Activated CD4-positive, alpha-beta T cell treated with anti-CD3 and anti-CD28 coated beads, Interleukin-2, amount 50 U/mL, for 16 hours (primary cell): Measurements from ENCODE around the gene GRM8.
"Not testable (repeated sequence)": the region's sequence is repeated elsewhere in the genome, so short reads cannot be mapped to it uniquely, and the experiment has no call there.

Experiments
- DNase-seq: peaks from one replicate; pipeline ENCODE4 v3.0.0-alpha.2; 2020

GRM8 gene

DNA sequence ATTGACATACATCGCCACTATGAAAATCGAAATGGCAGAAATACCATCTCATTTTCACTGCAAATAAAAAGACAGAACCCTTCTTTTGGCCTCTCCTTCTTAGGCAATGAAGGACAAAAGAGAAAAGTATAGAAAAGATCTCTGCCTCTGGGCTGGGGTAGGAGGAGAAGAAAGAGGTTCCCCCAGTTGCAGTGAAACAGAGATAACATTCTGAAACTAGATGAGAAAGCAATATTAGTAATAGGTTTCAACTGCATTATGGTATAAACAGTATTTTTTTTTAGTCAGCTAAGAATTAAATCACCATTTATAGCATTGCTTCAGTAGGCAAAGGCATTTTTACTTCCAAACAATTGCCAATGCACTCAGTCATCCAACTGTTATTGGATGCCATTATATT, 347.5 kb downstream of the GRM8 start:
- DNase-seq, result not testable (repeated sequence)

DNA sequence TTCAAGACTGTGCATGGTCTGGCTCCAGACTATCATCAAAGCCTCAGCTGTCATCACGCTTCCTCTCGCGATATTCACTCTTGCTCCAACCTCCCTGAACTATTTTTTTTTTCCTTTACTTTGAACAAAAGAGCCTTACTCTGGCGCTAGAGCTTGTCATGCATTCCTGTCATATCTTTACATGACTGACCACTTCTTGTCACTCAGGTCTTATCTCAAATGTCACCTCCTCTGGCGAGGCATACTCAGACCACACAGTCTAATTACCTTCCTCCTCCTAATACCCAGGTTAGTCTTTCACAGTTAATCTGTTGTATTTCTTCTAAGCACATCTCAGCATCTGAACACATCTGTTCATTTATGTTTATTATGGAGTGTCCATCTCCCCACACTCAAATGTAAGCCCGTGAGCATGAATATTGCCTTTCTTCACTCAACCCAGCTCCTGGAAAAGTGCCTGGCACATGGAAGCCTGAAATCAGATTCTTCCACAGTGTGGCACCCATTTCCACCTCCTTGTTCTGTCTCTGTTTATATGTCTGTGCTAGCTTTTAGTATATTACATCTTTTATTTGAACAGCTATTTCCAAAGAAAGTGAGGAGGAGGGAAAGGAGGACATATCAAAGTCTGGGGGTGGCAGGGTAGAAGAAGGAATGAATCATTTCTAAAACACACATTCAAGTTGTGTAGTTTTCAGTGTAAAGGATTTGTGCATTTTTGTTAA, 351.5 kb downstream of the GRM8 start:
- DNase-seq, result not testable (repeated sequence)

DNA sequence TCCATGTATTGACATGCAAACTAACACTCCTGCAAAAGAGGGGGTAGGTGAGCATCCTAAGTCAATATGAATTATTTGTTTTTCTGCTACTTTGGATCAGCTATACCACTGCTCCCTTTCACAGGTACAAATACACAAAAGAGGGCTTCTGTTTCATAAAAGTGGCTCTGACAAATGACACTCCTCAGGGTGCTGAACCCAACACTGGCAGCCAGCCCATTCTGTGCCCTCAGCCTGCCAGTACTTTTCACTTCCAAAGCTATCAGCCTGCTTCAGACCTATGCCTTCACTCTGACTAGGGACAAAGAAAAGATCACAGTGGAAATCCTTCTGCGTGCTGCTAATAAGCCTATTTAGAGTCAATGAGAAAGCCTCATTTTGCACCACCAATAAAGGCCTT, 364.8 kb downstream of the GRM8 start:
- DNase-seq, result not testable (repeated sequence)

DNA sequence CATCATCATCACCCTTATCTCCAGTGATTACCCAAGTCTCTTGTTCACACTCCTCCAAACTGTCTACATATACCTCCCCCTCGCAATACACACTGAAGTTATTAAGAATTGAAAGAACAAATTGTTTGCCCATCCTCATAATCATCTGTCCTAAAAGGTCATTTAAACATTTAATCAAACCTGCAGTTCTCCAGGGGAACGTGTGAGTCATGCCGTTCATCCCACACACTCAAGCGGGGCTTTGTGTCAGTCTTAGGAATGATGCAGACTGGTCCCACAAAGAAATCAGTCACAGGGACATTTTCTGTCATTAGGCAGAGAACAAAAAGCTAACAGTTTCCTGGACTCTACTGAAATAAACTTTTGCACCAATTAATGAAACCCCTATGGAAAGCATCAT, 365.2 kb downstream of the GRM8 start:
- not testable (repeated sequence) for DNase-seq

DNA sequence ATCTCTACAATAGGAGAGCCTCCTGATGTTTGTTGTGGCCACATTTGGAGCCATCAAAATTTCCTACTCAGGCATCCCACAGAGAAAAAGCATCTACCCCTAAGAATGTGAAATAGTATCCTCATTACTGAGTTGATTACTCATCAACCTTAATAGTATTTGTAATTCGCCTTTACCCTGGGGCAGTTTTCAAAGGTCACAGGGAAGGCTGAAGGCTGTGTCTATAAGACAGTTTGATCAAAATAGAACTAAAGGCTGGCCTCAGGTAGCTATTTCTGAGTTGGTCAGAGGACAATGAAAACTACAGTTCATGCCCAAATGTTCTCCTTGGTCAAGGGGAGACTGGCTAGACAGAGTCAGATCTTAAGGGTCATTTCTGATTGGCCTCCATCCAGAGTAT, 370.0 kb downstream of the GRM8 start:
- not testable (repeated sequence) for DNase-seq

DNA sequence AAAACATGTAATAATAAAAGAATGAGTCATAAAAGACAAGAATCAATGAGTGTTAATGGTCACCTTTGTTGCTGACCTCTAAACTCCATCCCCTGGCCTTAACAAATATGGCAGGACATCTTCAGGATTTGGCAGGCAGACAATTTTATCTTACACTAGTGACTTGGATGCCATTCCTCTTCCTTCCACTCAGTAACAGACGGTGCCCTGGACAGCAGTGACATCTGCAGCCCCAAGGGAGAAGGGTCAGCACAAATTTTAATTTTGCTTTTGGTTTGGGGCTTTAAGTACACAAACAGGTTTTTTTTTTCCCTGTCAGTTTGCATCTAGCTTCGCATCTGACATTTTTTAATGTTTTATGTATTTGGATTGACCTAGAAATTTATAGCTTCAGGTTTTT, 370.8 kb downstream of the GRM8 start:
- not testable (repeated sequence) for DNase-seq

DNA sequence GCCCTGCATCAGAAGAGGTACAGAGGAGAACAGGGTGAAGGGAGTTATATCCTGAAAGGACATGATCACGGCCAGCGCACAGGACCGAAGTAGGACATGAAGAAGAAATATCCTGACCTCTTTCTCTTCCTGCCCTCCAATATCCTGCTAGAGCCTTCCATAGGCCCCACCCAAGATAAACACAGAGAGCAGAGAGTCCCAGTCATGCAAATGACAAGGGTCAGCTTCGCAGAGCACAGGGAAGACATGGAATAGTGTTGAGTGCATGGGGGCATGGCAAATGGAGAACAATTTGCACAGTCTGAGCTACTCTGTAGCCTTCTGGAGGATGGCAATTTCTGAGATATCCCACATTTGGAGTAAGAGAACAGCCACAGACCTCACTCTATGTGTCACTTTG, 371.4 kb downstream of the GRM8 start:
- DNase-seq, result no peak

DNA sequence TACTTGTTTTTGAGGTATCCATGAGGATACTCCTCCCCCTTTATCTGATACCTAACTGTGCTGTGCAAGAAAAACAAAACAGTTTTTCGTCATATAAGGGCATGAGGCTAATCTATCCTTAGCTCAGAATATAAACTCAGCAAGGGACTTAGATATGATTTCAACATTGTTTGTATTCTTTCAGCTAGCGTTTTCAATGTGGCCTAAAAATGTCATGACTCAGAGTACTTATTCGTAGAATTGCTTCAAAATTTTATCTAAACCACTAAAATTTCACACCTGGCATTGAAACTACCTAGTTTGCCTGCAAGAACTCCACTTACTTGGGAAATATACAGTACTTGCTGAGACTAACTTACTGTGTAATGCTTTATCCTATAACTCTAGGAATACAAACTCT, 376.2 kb downstream of the GRM8 start:
- not testable (repeated sequence) for DNase-seq

DNA sequence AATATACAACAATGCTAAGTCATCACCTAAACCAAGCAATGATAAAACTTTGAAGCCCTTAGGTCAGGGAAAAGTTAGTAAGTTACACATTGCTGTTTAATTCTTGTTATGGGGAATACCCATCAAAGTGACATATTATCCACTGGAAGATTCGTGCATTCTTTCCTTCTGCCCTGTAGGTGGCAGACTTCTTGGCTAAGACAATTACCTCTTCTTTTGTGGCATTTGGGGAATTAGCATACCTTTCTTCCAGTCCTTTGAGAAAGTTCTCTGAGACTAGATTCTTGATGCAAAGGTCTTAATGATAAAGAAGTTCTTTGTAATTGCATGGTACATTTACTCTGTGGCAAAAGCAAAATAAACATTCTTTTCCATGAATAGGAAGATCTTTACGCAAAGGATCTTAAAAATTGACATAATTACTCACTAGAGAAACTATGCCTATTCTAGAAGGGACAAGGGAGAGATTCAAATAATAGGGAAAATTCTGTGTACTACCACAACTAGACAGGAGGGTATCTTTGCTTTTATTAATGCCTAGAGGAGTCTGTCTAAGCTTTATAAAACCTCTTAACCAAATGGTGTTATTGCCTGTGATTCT, 395.9 kb downstream of the GRM8 start:
- no peak for DNase-seq

DNA sequence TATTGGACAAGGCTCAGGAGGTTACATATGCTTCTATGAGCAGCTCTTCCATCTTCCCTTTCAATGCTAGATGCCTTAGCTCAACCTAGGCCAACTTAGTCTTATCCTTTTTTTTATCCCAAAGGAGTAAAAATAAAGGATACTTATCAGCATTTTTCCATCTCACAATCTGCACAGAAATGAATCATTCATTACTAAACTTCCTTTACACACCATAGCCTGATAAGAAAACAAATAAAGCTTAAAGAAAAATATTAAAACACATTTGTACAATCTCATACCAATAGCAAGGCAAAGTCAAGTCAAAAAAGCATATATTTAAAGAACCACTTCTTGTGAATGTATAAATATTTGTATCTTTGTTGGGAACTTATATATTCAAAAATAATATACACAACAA, 407.4 kb downstream of the GRM8 start:
- no peak for DNase-seq

DNA sequence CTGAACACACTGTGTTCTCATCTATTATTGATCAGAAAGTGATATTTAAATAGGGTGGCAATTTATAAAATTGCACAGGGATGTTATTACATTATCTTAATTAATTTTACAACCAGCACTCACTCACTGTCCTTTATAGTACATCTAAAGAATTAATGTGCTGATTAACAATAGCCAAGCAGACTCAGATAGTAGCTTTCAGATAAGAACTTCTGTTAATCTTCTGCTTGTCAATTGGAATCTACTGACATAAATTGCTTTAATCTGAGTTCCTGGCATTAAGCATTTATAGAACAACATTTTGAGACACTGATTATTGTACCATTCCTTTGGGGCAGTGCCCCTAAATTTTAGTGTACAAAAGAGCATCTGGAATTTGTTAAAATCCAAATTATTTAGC, 408.9 kb downstream of the GRM8 start:
- no peak for DNase-seq

DNA sequence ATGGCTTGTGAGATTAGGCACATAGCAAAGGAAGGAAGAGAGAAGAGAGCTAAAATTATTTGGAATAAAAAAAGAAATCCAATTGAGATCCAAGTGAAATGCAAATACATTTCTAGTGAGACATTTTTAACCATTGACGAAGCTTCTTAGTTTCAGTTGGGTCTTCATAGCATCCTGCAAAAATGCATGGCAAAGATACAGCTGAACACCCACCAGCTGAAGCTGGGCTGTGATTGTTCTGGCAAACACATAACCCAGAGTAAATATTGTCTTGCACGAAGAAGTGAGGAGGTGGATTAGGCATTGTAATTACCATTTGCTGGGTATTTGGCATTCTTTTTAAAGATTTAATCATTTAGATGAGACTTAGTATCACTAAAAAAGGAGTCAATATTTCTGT, 409.4 kb downstream of the GRM8 start:
- no peak for DNase-seq

DNA sequence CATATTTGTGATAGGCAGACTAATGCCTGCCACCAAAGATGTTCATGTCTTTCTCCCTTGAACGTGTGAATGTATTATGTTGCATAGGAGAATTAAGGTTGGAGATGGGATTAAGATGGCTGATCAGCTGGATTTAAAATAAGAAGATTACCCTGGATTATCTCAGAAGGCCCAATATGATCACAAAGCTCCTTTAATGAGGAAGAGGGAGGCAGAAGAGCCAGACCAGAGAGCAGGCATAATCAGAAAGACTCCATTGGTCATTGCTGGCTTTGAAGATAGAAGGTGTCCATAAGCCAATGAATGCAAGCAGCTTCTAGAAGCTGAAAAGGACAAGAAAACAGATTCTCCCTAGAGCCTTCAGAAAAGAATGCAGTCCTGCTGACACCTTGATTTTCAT, 410.3 kb downstream of the GRM8 start:
- DNase-seq, result no peak

DNA sequence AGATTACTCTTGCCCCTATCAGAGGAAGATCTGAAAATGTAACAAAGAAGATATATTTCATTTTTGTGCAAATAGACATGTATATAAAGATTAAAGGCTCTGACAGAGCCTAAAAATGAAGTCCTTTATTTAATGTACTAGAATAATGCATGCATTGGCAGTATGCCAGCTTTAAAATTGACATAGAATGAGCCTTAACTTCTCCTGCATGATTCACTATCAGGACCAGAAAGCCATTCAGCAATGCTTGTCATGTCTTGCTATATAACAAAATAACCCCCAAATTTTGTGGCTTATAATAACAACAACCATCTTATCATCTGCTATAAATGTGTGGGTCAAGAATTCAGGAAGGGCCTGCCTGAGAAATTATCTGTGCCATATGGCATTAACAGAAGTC, 411.9 kb downstream of the GRM8 start:
- DNase-seq, result no peak

DNA sequence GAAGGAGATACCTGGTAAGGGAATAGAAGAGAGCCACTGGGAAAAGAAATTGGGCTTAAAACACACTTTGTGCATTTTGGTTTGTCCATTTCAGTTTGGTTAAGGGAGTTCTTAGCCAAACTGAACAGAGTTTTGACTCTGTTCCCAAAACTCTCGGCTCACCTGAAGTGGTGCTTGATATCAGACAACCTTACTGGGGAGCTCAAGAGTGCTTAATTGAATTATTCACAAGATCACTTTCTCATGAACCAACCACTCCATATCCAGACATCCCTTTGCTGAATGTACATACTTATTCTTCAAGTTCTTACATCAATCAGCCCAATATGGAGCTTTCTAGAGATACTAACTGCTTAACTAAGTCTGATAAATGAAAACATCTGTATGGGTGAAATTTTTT, 413.1 kb downstream of the GRM8 start:
- no peak for DNase-seq

DNA sequence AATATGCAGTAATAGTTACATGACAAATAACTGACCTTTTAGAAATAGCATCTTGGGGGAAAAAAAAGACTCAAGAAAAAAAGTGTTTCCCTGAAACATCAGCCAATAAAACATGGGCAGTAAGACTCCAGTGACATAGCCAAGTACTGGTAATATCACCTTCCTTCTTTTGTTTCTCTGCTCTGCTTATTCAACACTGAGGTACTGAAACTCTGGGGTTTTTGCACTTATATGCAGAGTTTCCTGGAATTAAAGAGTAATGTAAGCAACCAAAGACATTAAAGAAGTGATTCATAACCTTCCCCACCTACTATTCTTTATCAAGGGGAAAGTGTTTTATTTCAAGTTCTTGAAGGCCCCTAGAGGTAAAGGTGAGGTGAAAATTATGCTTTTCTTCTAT, 414.5 kb downstream of the GRM8 start:
- DNase-seq, result no peak

DNA sequence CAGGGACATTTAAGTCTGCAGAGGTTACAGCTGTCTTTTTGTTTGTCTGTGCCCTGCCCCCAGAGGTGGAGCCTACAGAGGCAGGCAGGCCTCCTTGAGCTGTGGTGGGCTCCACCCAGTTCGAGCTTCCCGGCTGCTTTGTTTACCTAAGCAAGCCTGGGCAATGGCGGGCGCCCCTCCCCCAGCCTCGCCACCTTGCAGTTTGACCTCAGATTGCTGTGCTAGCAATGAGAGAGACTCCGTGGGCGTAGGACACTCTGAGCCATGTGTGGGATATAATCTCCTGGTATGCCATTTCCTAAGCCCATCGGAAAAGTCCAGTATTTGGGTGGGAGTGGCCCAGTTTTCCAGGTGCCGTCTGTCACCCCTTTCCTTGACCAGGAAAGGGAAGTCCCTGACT, 421.5 kb downstream of the GRM8 start:
- DNase-seq, result not testable (repeated sequence)

DNA sequence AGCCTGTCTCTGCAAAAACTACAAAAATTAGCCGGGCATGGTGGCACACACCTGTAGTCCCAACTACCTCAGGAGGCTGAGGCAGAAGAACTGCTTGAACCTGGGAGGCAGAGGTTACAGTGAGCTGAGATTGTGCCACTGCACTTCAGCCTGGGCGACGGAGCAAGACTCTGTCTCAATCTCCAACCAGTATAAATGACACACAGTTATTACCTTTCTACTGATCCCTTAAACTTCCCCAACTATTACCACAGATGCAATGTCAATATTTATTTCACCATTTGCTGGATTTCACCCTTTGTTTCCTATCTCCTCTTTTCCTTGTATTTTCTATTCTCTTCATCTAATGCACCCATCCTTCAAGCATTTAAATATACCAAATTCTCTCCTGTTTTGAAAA, 431.8 kb downstream of the GRM8 start:
- no peak for DNase-seq

DNA sequence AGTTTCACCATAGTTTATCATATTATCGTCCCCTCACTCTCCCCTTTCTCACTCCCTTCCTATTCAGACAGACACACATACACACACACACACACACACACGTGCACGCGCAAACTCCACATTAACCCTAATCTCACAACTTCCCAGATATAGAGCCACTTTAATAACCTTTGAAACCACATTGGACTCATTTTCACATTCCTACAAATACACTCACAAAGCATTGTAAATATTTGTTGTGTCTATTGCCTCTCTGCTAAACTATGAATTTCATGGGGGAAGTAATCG, 433.6 kb downstream of the GRM8 start:
- DNase-seq, result no peak

DNA sequence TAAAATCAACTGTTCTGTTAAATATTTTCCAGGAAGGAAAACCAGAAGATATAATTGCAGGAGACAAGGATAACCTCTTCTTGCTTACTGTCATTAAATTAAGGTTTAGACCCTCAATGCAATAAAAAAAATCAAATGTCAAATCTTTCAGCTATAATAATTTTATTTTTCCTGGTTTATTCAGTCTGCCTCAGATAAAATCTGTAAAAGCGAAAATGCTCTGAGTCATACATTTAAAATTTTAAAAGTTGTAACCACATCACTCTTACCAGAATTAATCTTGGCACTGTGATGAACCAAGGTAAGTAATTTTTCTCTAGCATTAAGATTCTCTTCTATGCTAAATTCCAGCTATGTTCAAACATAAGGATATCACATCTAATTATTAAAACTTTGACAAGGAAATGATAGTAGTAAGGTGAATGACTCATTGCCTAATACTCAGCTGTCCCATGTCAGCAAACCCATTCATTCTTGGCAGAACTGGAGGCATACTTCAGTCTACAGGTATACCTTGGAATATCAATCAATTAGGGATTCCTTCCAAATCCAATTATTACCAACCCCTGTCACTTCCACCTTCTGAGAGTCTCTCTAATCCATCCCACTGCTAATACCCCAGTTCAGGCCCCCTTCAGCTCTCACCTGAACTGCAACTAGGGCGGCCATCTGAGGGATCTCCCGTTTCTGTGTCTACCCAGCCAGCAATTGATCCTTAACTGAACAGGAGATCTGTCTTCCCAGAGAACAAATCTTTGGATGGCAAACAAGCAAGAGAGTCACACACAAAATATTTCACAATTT, 434.1 kb downstream of the GRM8 start:
- DNase-seq, result no peak

DNA sequence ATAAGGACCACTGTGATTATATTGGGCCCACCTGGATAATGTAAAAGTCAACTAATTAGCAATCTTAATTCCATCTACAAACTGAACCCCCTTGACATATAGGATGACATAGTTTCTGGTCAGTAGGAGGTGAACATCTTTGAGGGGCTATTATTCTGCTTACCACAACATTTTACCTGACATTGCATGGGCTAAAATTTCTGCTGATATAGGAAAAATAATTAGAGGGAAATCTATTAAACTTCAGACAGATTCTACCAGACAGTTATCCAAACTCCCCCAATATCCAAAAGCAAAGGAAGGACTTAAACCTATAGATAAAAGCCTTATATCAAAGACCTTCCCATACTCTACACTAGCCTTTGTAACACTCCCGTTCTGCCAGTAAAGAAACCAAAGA, 443.6 kb downstream of the GRM8 start:
- no peak for DNase-seq

DNA sequence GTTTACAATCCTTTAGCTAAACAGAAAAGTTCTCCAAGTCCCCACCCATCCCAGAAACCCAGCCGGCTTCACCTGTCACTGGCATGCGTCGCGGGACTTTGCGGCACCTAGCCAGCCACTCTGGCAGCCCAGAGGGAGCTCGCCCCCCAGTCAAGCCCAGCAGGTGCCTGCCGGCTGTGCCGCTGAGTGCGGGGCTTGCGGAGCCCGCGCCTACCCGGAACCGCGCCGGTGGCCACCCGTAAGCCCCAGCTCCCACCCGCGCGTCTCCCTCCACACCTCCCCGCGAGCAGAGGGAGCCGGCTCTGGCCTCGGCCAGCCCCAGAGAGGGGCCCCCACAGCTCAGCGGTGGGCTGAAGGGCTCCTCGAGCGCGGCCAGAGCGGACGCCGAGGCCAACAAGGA, 446.1 kb downstream of the GRM8 start:
- DNase-seq, result no peak

DNA sequence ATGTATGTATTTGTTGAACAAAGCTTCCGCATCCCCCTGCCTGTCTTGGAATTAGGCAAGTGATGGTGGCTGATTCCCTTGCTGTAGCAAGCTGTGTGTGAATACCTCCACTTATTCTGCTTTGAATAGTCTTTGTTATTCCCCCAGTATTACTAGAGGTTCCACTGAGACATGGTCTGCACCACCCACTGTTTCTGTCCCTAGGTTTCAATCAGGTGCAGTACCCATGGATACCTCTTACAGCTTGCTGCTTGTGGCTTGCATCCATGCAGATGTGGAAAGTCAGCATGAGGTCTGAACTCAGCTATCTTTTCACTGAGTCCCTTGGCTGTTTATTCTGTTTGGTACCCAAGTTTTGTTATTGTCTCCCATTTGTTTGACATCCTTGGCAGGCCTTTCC, 447.4 kb downstream of the GRM8 start:
- no peak for DNase-seq

DNA sequence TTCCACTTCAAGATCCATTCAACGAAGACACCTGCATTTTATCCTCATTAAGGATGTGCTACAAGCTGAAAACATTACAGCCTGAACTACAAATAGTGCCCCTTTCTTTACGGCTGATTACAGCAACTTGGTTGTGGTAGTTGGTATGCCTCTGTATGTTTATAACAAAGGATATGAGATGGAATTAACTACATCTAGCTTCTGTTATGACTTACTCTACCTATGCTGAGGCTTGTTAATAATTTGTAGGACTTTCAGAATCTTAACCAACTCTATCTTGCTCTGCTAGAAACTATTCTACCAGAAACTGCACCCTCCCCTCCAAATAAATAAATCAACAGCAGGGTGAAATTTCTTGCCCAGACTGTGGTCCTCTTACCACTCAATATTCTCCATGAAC, 448.1 kb downstream of the GRM8 start:
- no peak for DNase-seq

DNA sequence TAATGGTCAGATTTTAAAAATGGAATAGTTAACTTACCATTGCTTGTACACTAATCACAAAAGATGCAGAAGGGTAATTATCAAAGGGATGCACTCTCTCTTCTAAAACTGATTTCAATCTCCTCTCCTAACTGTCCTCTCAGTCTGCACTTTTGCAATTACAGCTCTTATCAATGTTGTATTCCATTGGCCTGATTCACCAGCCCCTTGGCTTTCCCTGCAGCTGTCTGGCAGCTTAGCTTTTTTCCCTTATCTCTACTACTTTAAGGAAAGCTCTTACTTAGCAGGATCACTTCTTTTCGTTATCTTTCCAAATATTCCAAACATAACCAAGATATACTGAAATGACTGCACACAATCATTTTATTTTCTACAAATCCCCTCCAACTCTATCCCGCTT, 448.8 kb downstream of the GRM8 start:
- no peak for DNase-seq
